Keratinocyte (primary cell): ENCODE results near the gene NPLOC4. TPM values are rescaled to one million over a fixed set of nuclear protein-coding genes. Genes with fewer than 3 reads are reported as not detected.

Source experiments
- DNase-seq: peaks from one replicate; pipeline ENCODE4 v3.0.0-alpha.2; 2011; ENCODE audit warnings: low read depth, missing footprints, low spot score
- FAIRE-seq: peaks from 2 replicates; lab custom pipeline; 2011; peaks lifted over from hg19 to GRCh38; lab: Jason Lieb, UNC
- H2AFZ ChIP-seq: 2 replicates; pipeline ENCODE4 v1.6.0; 2012; ENCODE audit warnings: low read length, control low read depth, inconsistent platforms; ENCODE audit not compliant: control insufficient read depth
- H3K27ac ChIP-seq: 2 replicates; pipeline ENCODE4 v1.5.1; 2011; ENCODE audit warnings: low read length; ENCODE audit not compliant: control insufficient read depth, insufficient read depth
- H3K27me3 ChIP-seq: 3 replicates; pipeline ENCODE4 v1.6.0; 2011; ENCODE audit warnings: low read length; ENCODE audit not compliant: control insufficient read depth, insufficient read depth; ENCODE audit errors: extremely low read depth
- H3K36me3 ChIP-seq, 2 experiments: 2 replicates in 1 of 2; 3 replicates in 1 of 2; pipeline ENCODE4 v1.5.1; 2011; ENCODE audit warnings: low read length in 2 of 2, mild to moderate bottlenecking in 1 of 2; ENCODE audit not compliant: control insufficient read depth in 2 of 2, insufficient read depth in 2 of 2; ENCODE audit errors: extremely low read depth in 1 of 2
- H3K4me1 ChIP-seq: 3 replicates; pipeline ENCODE4 v1.5.1; 2011; ENCODE audit warnings: low read length; ENCODE audit not compliant: control insufficient read depth, insufficient read depth; ENCODE audit errors: extremely low read depth
- H3K4me2 ChIP-seq: 3 replicates; pipeline ENCODE4 v1.6.0; 2011; ENCODE audit warnings: low read depth, low read length; ENCODE audit not compliant: control insufficient read depth, insufficient read depth; ENCODE audit errors: extremely low read depth
- H3K4me3 ChIP-seq, 3 experiments: fragments of 200-600 bp in 1 of 3; sonication (generic) in 1 of 3; 2 replicates in 2 of 3; 3 replicates in 1 of 3; pipeline ENCODE4 v1.5.1; 2011 to 2016; ENCODE audit warnings: low read length in 3 of 3, mild to moderate bottlenecking in 3 of 3, control low read depth in 2 of 3, inconsistent platforms in 1 of 3, low read depth in 1 of 3, mixed read lengths in 1 of 3, mixed run types in 1 of 3, moderate library complexity in 1 of 3; ENCODE audit not compliant: control insufficient read depth in 2 of 3, insufficient read depth in 2 of 3; ENCODE audit errors: extremely low read depth in 1 of 3
- H3K79me2 ChIP-seq: 2 replicates; pipeline ENCODE4 v1.6.0; 2012; ENCODE audit warnings: low read length; ENCODE audit not compliant: control insufficient read depth, insufficient read depth
- H3K9ac ChIP-seq: 3 replicates; pipeline ENCODE4 v1.6.0; 2011; ENCODE audit warnings: low read length; ENCODE audit not compliant: control insufficient read depth, insufficient read depth; ENCODE audit errors: extremely low read depth
- H3K9me1 ChIP-seq: 3 replicates; pipeline ENCODE4 v1.6.0; 2011; ENCODE audit warnings: low read length; ENCODE audit not compliant: control insufficient read depth, insufficient read depth; ENCODE audit errors: extremely low read depth
- H3K9me3 ChIP-seq: 2 replicates; pipeline ENCODE4 v1.5.1; 2012; ENCODE audit warnings: low read depth, low read length; ENCODE audit not compliant: control insufficient read depth
- H4K20me1 ChIP-seq: 3 replicates; pipeline ENCODE4 v1.6.0; 2011; ENCODE audit warnings: low read length; ENCODE audit not compliant: control insufficient read depth, insufficient read depth; ENCODE audit errors: extremely low read depth
- CTCF ChIP-seq, 3 experiments: IDR thresholded peaks in 1 of 3; conservative IDR thresholded peaks in 1 of 3; optimal IDR thresholded peaks in 1 of 3; 2 replicates in 2 of 3; 3 replicates in 1 of 3; pipeline versions ENCODE3 to v1.5.1; 2011; ENCODE audit warnings: low read length in 3 of 3, mild to moderate bottlenecking in 3 of 3, moderate library complexity in 2 of 3, control low read depth in 1 of 3, inconsistent platforms in 1 of 3; ENCODE audit not compliant: insufficient read depth in 2 of 3; ENCODE audit errors: extremely low read depth in 1 of 3
- EZH2 ChIP-seq: IDR thresholded peaks from one replicate; pipeline ENCODE4 v1.6.1; 2012; ENCODE audit warnings: inconsistent platforms, mild to moderate bottlenecking, low read length, moderate library complexity
- dilution Hi-C: fragments of 300-500 bp; cut with MboI; formaldehyde crosslinking; loops from one replicate; pipeline ENCODE4 v1.7.0; 2020; ENCODE audit warnings: low sequenced_read_pairs; ENCODE audit not compliant: extremely low pct_ligation_motif_present
- polyA plus RNA-seq, 5 experiments: library from polyadenylated mRNA; depleted of rRNA in 3 of 5; stranded (reverse) in 3 of 5; stranded (forward) in 1 of 5; unstranded in 1 of 5; fragments of >200 nt; gene quantifications; 1 replicate in 1 of 5; 2 replicates in 3 of 5; 3 replicates in 1 of 5; pipeline versions ENCODE4 v1.2.1 to v1.2.3, GENCODE V29; 2011 to 2012; ENCODE audit warnings: missing spikeins in 2 of 5, low read depth in 1 of 5, low replicate concordance in 1 of 5

The NPLOC4 gene
- polyA plus RNA-seq, 1 donor (not counting 4 experiments of a cell fraction or from before 2014, with no cell fraction given) = 64.0 TPM

GRCh38 chr17:81524865-81525159 is 112.1 kb downstream of the NPLOC4 start:
- no peaks in the 10 kb centered on the region for H3K36me3 ChIP-seq
- H3K27me3 ChIP-seq = peaks cover 59% of the 10 kb centered on the region
- peaks cover 3% of the 10 kb centered on the region for H4K20me1 ChIP-seq
- no peak overlapping the region for H3K4me2 ChIP-seq
- H3K9me1 ChIP-seq = no peaks in the 10 kb centered on the region
- no peaks in the 10 kb centered on the region for H3K4me1 ChIP-seq
- FAIRE-seq (no peak), DNase-seq (no peak)
- no peak overlapping the region for H3K27ac ChIP-seq
- no peaks in the 10 kb centered on the region for H3K9me3 ChIP-seq
- dilution Hi-C loops = no loop called here
- H3K79me2 ChIP-seq = no peaks in the 10 kb centered on the region
- H2AFZ ChIP-seq = no peak overlapping the region
- TF ChIP-seq CTCF (optimal IDR thresholded peaks at IDR 0.05 in 1 of 3, IDR thresholded peaks at IDR 0.05 in 1 of 3, conservative IDR thresholded peaks at IDR 0.05 in 1 of 3; ENCODE audit: extremely low read depth in 1 of 3, insufficient read depth in 2 of 3, low read length in 3 of 3) (no peak), EZH2 (no peak)
- H3K4me3 ChIP-seq = no peak overlapping the region
- H3K9ac ChIP-seq = no peak overlapping the region

- H3K4me2 ChIP-seq = no peak overlapping the region
- peaks cover 4% of the 10 kb centered on the region for H3K4me1 ChIP-seq
- FAIRE-seq = no peak
- H2AFZ ChIP-seq = no peak overlapping the region
- no peaks in the 10 kb centered on the region for H3K9me3 ChIP-seq
- peaks cover 3% of the 10 kb centered on the region for H4K20me1 ChIP-seq
- no peak overlapping the region for H3K27ac ChIP-seq
- no peaks in the 10 kb centered on the region for H3K79me2 ChIP-seq
- no peaks in the 10 kb centered on the region for H3K36me3 ChIP-seq
- DNase-seq = no peak
- H3K9me1 ChIP-seq = no peaks in the 10 kb centered on the region
- dilution Hi-C loops = no loop called here
- TF ChIP-seq EZH2 (no peak), CTCF (optimal IDR thresholded peaks at IDR 0.05 in 1 of 3, IDR thresholded peaks at IDR 0.05 in 1 of 3, conservative IDR thresholded peaks at IDR 0.05 in 1 of 3; ENCODE audit: extremely low read depth in 1 of 3, insufficient read depth in 2 of 3, low read length in 3 of 3) (no peak)
- no peak overlapping the region for H3K4me3 ChIP-seq
- peaks cover 55% of the 10 kb centered on the region for H3K27me3 ChIP-seq
- no peak overlapping the region for H3K9ac ChIP-seq
Measured at GRCh38 chr17:81524039-81524864, 112.7 kb downstream of the NPLOC4 start.
